AML-193 (cell line): ENCODE results near the gene SLC52A3.
"Not testable (repeated sequence)": the region's sequence is repeated elsewhere in the genome, so short reads cannot be mapped to it uniquely, and the experiment has no call there.

Experiments
- DNase-seq, 2 experiments: peaks; one replicate each; lab custom pipeline; 2025; lab: John Stamatoyannopoulos, UW

Gene SLC52A3

DNA sequence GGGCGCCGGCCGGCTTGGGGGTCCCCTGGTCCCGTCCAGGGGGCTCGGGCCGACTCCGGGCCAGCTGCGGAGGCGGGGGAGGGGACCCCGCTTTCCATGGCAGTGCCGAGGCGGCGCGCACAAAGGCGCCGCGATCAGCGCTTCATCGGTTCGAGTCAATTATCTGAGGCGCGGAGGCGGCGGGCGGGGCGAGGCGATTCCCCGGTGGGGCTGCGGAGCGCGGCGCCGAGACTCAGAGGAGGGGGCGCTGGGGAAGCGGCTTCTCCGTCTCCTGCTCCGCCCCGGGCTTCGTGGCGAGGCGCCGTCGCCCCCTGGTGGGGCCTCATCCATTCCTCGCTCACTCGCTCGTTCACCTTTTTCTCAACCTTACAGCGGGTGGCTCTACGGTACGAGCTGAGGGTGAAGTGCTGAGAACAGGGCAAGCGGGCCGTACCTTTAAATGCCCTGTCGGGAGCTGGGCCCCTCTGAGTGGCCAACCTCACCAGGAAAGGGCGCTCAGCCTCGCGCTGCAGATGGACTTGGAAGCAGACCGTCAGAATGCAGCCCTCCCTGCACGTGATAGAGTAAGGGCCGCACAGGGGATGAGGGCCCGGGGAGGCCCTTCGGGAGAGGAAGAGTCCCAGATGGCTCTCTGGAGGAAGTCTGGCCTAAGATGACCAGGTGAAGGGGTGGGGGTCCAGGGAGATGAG is 39.9 kb downstream of the SLC52A3 start:
- DNase-seq, result peak; percentile 5 to 22

DNA sequence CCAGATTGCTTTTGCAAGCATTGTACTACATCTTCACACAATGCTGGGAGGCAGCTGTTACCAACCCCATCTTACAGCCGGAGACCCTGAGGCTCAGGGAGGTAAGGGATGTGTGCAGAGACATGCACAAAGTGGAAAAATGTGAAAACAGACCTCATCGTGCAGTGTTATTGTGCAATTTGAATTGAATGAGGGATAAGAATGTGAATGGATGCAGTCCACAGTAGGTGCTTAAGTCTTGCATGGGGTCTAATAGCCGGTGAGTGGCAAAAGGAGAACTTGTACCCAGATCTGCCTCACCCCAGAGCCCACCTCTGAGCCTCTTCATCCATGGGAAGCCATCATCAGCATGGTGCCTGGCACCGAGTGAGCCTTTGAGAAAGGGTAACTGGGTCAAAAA is 42.1 kb downstream of the SLC52A3 start:
- no peak for DNase-seq

DNA sequence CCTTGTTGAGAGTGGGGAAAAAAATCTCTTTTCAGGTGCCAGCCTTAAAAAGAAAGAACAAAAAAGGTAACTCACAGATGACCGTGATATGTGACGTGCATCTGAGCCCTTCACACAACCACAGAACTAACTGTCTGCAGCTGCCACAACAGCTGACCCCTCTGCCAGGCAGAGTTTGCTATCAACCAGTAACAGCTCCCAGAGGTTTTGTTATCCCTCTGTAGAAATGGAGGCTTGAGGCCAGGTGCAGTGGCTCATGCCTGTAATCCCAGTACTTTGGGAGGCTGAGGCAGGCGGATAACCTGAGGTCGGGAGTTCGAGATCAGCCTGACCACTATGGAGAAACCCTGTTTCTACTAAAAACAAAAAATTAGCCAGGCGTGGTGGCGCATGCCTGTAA is 42.8 kb downstream of the SLC52A3 start:
- DNase-seq, result no peak

DNA sequence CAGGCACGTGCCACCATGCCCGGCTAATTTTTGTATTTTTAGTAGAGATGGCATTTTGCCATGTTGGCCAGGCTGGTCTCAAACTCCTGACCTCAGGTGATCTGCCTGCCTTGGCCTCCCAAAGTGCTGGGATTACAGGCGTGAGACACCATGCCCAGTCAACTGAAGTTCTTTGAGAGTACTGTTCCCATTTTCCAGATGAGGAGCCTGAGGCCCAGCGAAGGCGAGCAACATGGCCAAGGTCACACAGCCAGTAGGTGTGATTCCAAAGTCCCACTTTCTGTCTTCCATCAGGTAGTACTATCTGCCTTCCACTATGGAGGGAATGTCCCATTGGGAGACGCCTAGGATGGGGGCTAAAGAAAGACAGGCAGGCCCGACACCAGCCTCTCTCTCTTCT is 43.5 kb downstream of the SLC52A3 start:
- DNase-seq, result not testable (repeated sequence)

DNA sequence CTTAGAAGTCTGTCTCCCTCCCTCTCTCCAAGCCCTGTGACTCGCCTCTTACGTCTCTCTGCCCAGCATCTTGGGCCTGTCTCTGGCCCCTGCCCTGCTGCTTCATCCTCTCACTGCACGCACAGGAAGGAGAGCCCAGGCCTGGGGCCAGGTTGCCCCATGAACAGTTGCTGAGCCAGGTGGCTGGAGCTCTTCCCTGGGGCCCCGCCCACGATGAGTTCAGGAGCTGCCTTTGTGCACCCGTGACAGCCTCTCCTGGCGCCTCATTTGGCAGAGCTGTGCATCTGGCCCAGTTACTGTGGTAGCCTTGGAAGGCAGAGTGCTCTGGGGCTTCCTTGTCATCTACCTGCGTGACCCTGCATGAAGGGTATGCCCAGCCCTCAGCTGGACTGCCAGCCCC is 44.5 kb downstream of the SLC52A3 start:
- DNase-seq, result no peak

DNA sequence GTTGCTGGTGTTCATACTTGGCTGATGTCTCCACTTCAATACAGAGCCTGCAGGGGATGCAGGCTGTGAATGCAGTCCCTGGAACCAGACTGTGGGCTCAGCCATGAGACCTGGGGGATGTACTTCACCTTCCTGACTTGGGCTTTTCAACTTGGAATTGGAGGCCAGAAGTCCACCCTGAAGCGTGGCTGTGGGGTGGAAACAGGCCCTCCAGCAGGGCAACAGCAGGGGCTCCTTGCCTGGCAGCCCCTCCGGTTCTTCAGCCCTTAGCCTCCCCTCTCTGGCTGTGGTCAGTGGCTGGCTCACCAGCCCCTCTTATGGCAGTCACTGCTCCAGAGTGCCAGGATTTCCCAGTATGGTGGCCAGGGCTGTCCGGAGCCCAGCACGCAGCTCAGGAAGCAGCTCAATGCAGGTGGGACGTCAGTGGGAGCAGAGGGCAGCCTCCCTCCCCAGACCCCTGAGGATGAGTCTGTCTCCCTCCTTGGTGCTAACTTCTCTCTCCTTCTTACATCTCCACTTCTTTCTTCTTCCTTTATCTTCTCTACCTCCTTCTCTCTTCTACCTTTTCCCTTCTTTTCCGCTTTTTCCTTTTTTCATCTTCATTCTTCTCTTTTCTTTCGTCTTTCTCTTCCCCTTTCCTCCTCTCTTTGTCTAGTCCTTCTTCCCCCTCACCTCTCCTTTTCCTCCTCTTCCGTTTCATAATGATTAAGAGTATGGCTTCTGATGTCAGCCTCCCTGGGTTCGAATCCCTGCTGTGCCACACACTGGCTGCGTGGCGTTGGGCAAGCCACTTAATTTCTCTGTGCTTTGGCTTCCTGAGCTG is 45.3 kb downstream of the SLC52A3 start:
- DNase-seq, result no peak

DNA sequence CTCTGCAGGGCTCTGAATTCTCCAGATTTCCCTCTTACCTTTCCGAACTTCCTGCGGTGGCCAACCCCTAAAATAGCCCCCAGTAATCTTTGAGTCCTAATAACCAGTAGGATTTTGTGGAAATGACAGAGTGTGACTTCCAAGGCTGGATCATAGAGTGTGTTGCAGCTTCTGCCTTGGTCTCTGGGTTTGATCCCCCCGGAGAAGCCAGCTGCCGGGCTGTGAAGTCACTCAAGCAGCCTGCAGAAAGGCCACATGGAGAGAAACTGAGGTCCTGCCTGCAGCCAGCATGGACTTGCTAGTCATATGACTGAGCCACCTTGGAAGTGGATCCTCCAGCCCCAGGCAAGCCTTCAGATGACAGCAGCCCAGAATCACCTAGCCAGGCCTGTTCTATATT is 46.4 kb downstream of the SLC52A3 start:
- no peak for DNase-seq

DNA sequence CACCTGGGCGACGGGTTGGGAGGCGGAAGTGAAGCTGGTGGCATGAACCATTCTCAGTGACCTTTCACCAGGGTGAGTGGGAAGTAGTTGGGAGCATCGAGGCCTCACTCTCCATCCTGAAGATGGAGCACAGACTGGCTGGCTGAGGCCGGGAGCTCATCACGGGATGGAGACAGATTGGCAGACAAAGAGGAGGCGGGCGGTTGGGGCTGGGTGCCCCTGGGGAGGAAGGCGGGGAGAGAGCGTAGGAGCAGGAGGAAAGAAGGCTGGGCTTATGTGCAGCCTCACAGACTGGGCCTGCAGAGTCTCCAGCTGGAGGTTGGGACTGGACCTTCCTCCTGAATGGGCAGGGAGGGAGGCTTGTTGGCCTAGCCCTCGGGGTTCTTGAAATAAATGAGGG is 48.5 kb downstream of the SLC52A3 start:
- DNase-seq, result no peak

DNA sequence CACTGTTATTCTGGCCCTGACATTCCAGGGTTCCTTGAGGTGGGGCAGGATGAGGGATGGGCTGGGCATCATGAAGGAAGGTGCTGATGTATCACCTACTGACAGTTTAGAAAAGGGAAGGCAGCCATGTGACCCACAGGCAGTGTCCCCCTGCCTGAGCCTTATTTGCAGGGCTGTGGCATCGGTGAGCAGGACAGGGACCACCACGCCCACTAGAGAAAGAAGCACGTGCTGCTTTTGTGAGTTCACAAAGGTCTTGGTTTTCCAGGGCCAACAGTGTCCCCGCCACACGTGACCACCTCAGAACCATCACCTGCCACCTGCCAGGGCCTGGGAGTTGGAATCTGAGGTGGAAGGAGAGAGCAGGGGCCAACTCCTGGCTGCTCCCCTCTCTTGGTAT is 49.2 kb downstream of the SLC52A3 start:
- DNase-seq, result no peak

DNA sequence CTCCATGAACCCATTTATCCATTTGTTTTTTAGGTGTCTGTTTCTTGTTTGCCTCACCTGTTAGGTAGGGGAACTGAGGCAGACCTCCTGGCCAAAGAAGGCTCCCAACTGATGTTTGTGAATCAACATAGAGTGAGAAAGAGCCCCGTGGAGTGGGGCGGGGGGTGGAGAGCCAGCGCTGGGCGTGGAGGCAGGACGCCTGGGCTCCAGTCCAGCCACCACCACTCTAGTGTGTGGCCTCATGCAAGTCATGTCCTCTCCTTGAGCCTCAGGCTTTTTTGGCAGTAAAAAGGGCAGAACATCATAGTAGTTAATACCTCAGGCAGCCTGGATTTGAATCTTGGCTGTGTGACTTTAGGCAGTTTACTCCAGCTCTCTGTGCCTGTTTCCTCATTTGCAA is 50.5 kb downstream of the SLC52A3 start:
- DNase-seq, result no peak

DNA sequence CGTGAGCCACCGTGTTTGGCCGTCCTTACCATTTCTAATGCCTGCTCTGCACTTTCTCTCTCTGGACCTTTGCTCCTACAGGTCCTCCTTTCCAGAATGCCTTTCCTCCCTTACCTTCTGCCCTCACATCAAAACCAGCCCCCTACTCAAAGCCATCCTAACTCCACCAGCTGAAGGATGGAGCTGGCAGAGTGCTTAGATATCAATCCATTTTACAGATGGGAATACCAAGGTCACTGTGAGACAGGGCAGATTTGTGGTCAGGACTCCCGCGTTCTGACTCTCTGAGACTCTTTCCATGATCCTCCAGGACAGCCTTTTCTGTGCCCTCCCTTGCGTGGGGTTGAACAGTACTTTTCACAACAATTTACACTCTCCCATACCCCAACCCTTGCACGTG is 51.0 kb downstream of the SLC52A3 start:
- no peak for DNase-seq

DNA sequence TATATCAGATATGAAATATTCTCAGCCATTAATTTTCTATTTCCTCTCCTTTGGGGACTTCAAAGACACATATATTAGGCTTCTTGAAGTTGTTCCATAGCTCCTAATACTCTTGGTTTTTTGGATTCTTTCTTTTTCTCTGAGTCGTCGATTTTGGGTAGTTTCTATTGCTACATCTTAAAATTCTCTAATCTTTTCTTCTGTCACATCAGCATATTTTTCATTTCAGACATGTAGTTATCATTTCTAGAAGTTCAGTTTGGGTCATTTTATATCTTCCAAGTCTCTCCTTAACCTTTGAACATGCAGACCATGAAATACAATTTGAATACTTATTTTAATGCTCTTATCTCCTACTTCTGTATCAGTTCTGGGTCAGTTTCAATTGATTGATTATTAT is 53.8 kb downstream of the SLC52A3 start:
- DNase-seq, result no peak

DNA sequence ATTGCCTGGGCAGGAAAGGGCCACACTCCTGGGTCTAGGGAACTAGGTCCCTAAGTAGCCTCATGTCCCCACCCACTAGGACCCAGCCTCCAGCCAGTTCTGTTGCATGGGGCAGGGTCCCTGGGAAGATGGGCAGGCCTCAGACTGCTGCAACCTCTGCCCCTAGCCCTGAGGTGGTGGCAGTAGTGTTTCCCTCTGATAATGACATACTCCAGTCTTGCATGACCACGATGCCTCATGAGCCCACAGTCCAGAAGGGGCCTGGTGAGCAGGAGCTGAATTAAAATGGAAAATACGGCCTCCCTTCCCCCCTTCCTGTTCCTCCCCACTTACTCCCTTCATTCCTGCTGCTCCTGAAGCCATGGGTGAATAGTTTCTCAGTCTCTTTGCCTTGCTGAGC is 56.7 kb downstream of the SLC52A3 start:
- DNase-seq, result no peak

DNA sequence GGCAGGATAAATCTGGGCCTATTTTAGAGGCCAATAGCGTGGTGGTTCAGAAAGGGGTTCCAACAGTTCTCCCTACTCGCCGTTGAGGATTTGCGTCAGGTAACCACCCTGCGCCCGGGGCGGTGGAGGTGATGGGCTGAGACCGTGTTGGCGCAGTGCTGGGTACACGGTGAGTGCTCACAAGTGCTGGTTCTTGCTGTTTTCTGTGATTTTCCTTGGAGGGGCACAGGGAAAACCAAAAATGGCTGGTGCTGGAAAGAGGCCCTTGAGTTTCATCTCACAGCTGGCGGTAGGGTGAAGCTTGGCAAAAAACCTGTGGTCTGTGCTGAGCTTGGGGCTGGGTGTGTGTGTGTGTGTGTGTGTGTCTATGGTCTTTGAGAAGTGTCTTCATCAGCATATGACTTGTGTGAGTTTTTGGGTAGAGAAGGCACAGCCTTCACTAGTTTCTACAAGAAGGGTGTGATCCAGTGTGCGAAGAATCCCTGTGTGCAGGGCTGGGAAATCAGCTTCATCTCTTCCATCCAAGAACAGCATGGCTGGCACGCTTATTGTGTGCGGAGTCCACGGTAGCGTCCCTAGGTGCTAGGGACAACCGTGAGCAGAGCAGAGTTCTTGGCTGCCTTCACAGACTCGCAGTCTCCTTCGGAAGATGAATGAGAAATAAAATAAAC is 57.4 kb downstream of the SLC52A3 start:
- no peak for DNase-seq
